NB4 (cell line): ENCODE results near the gene FADS3.

Source experiments
- POLR2A ChIP-seq: IDR thresholded peaks from 2 replicates; pipeline ENCODE4 v1.6.1; 2011; ENCODE audit warnings: mild to moderate bottlenecking; ENCODE audit not compliant: insufficient read length; ENCODE audit errors: extremely low read depth
- TF ChIP-seq, protein P1 (sequence below): IDR thresholded peaks from one replicate; pipeline ENCODE4 v1.5.1; 2012; ENCODE audit warnings: low read depth, low read length

GRCh38 chr11:61828629-61829407, 62.5 kb downstream of the FADS3 start:
- TF ChIP-seq, protein P1, sequence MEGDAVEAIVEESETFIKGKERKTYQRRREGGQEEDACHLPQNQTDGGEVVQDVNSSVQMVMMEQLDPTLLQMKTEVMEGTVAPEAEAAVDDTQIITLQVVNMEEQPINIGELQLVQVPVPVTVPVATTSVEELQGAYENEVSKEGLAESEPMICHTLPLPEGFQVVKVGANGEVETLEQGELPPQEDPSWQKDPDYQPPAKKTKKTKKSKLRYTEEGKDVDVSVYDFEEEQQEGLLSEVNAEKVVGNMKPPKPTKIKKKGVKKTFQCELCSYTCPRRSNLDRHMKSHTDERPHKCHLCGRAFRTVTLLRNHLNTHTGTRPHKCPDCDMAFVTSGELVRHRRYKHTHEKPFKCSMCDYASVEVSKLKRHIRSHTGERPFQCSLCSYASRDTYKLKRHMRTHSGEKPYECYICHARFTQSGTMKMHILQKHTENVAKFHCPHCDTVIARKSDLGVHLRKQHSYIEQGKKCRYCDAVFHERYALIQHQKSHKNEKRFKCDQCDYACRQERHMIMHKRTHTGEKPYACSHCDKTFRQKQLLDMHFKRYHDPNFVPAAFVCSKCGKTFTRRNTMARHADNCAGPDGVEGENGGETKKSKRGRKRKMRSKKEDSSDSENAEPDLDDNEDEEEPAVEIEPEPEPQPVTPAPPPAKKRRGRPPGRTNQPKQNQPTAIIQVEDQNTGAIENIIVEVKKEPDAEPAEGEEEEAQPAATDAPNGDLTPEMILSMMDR: peak; percentile 61
- peak; percentile 41 for TF ChIP-seq POLR2A
